ENCODE results near the gene ECSCR. TPM values are rescaled to one million over a fixed set of nuclear protein-coding genes. Genes with fewer than 3 reads are reported as not detected.

Gene ECSCR
- total RNA-seq, 1 donor from 2014 or later: not detected

- no peak for DNase-seq (ENCODE audit: low read depth)
- no peaks in the 10 kb centered on the region for H3K27me3 ChIP-seq (ENCODE audit: control insufficient read depth, insufficient read depth, low read length)
- no peak for TF ChIP-seq CTCF (IDR thresholded peaks at IDR 0.05; ENCODE audit: insufficient read depth, low read length, poor library complexity, severe bottlenecking)
- H3K4me3 ChIP-seq (ENCODE audit: low read depth, low read length): no peak overlapping the region
- H3K36me3 ChIP-seq (ENCODE audit: control insufficient read depth, insufficient read depth, low read length): no peaks in the 10 kb centered on the region
These were observed 845 bp downstream of the ECSCR start for GRCh38 chr5:139461698-139462097.

GRCh38 chr5:139461176-139461575 lies 1.4 kb downstream of the ECSCR start:
- TF ChIP-seq CTCF (IDR thresholded peaks at IDR 0.05; ENCODE audit: insufficient read depth, low read length, poor library complexity, severe bottlenecking): no peak

GRCh38 chr5:139460455-139460854 lies 2.1 kb downstream of the ECSCR start:
- no peaks in the 10 kb centered on the region for H3K36me3 ChIP-seq (ENCODE audit: control insufficient read depth, insufficient read depth, low read length)
- TF ChIP-seq CTCF (IDR thresholded peaks at IDR 0.05; ENCODE audit: insufficient read depth, low read length, poor library complexity, severe bottlenecking): no peak
- no peaks in the 10 kb centered on the region for H3K27me3 ChIP-seq (ENCODE audit: control insufficient read depth, insufficient read depth, low read length)
- no peak for DNase-seq (ENCODE audit: low read depth)
- no peak overlapping the region for H3K4me3 ChIP-seq (ENCODE audit: low read depth, low read length)

More at GRCh38 chr5:139461176-139461575, 1.4 kb downstream of the ECSCR start:
- Histone ChIP-seq H3K27me3 (ENCODE audit: control insufficient read depth, insufficient read depth, low read length) (no peaks in the 10 kb centered on the region), H3K4me3 (ENCODE audit: low read depth, low read length) (no peak overlapping the region), H3K36me3 (ENCODE audit: control insufficient read depth, insufficient read depth, low read length) (no peaks in the 10 kb centered on the region)
- DNase-seq (ENCODE audit: low read depth): no peak

GRCh38 chr5:139459451-139459934 lies 3.0 kb downstream of the ECSCR start:
- no peak overlapping the region for H3K4me3 ChIP-seq (ENCODE audit: low read depth, low read length)
- no peaks in the 10 kb centered on the region for H3K27me3 ChIP-seq (ENCODE audit: control insufficient read depth, insufficient read depth, low read length)
- H3K36me3 ChIP-seq (ENCODE audit: control insufficient read depth, insufficient read depth, low read length): no peaks in the 10 kb centered on the region
- DNase-seq (ENCODE audit: low read depth): no peak
- TF ChIP-seq CTCF (IDR thresholded peaks at IDR 0.05; ENCODE audit: insufficient read depth, low read length, poor library complexity, severe bottlenecking): no peak

- no peak overlapping the region for H3K4me3 ChIP-seq (ENCODE audit: low read depth, low read length)
- no peak for DNase-seq (ENCODE audit: low read depth)
These were observed 3.7 kb downstream of the ECSCR start for GRCh38 chr5:139458580-139459407.

More at GRCh38 chr5:139458580-139459407, 3.7 kb downstream of the ECSCR start:
- H3K27me3 ChIP-seq (ENCODE audit: control insufficient read depth, insufficient read depth, low read length): no peaks in the 10 kb centered on the region
- H3K36me3 ChIP-seq (ENCODE audit: control insufficient read depth, insufficient read depth, low read length): no peaks in the 10 kb centered on the region
- no peak for TF ChIP-seq CTCF (IDR thresholded peaks at IDR 0.05; ENCODE audit: insufficient read depth, low read length, poor library complexity, severe bottlenecking)

Data from kidney epithelial cell (primary cell).